CD4-positive, alpha-beta T cell (primary cell): Measurements from ENCODE around the gene GFOD2. TPM values are rescaled to one million over a fixed set of nuclear protein-coding genes. Genes with fewer than 3 reads are reported as not detected.

Experiments
- ATAC-seq: fragments of 200-7000 bp; cut with Tn5 transposase; one replicate; pipeline ENCODE4 v1.10.0; 2022; ENCODE audit warnings: mild to moderate bottlenecking; ENCODE audit not compliant: poor library complexity
- CTCF ChIA-PET: fragments of 350-600 bp; sonication (Branson Sonifier 250); formaldehyde crosslinking; loops from one replicate; lab custom pipeline; 2021; ENCODE audit warnings: antibody characterized with exemption, inconsistent platforms; lab: Charles Lee
- POLR2A ChIA-PET: fragments of 350-600 bp; sonication (Branson Sonifier 250); formaldehyde crosslinking; loops from one replicate; lab custom pipeline; 2021; ENCODE audit warnings: antibody characterized with exemption, inconsistent platforms; lab: Charles Lee
- DNase-seq, 14 experiments: peaks; one replicate each; pipeline ENCODE4 v3.0.0-alpha.2; 2013 to 2020; ENCODE audit warnings: mixed read lengths in 2 of 14
- H3K27ac ChIP-seq, 2 donors: one replicate each; pipeline versions ENCODE4 v1.5.1 to v1.7.0; 2013; ENCODE audit warnings: low read length in 2 of 2, low read depth in 1 of 2, mild to moderate bottlenecking in 1 of 2
- H3K27me3 ChIP-seq, 2 experiments: 1 replicate in 1 of 2; 2 replicates in 1 of 2; pipeline versions ENCODE4 v1.6.1 to v1.7.0; 2013; ENCODE audit warnings: low read length in 2 of 2, control low read depth in 1 of 2, mild to moderate bottlenecking in 1 of 2, moderate library complexity in 1 of 2; ENCODE audit not compliant: insufficient read depth in 2 of 2, control insufficient read depth in 1 of 2
- H3K36me3 ChIP-seq: one replicate; pipeline ENCODE4 v1.6.1; 2013; ENCODE audit warnings: low read length, control low read depth; ENCODE audit not compliant: insufficient read depth
- H3K4me1 ChIP-seq: one replicate; pipeline ENCODE4 v1.6.1; 2013; ENCODE audit warnings: low read length, control low read depth; ENCODE audit not compliant: insufficient read depth
- H3K4me3 ChIP-seq: one replicate; pipeline ENCODE4 v1.5.1; 2013; ENCODE audit warnings: mild to moderate bottlenecking, low read length, moderate library complexity
- H3K9me3 ChIP-seq, 2 experiments: 1 replicate in 1 of 2; 2 replicates in 1 of 2; pipeline versions ENCODE4 v1.6.1 to v1.7.0; 2013; ENCODE audit warnings: low read length in 2 of 2, mild to moderate bottlenecking in 2 of 2, control low read depth in 1 of 2, moderate library complexity in 1 of 2; ENCODE audit not compliant: control insufficient read depth in 1 of 2, insufficient read depth in 1 of 2
- H3K27ac Mint-ChIP-seq: one replicate; pipeline ENCODE4 v1.8.0; 2020; ENCODE audit warnings: mixed read lengths
- H3K27me3 Mint-ChIP-seq: one replicate; pipeline ENCODE4 v1.8.0; 2021; ENCODE audit warnings: mixed read lengths
- H3K36me3 Mint-ChIP-seq: one replicate; pipeline ENCODE4 v1.8.0; 2021; ENCODE audit warnings: low read depth, mixed read lengths
- H3K4me1 Mint-ChIP-seq: one replicate; pipeline ENCODE4 v1.8.0; 2021; ENCODE audit warnings: low read depth, mixed read lengths
- H3K4me3 Mint-ChIP-seq: one replicate; pipeline ENCODE4 v1.8.0; 2020; ENCODE audit warnings: mild to moderate bottlenecking, mixed read lengths
- H3K9me3 Mint-ChIP-seq: one replicate; pipeline ENCODE4 v1.8.0; 2020; ENCODE audit warnings: mixed read lengths
- CTCF ChIP-seq: fragments of 200-600 bp; IDR thresholded peaks from one replicate; pipeline ENCODE4 v1.8.0; 2022; ENCODE audit warnings: antibody characterized with exemption, mild to moderate bottlenecking
- intact Hi-C, 2 experiments: fragments of 100-400 bp; cut with DNase I in 1 of 2; cut with micrococcal nuclease in 1 of 2; formaldehyde crosslinking; loops; one replicate each; pipeline versions ENCODE4 v1.15.1 to v1.9.0; 2023 to 2025; cut with DNase I, micrococcal nuclease
- total RNA-seq, 174 experiments: library from RNA in 2 of 174; stranded (reverse) in 2 of 174; gene quantifications; one replicate each; pipeline ENCODE4 v1.2.3 and lab custom pipeline; 2021 to 2026

The GFOD2 gene
- total RNA-seq, 2 experiments from 2014 or later = 2.8 to 3.7 TPM

GRCh38 chr16:67651847-67652246, 67.3 kb downstream of the GFOD2 start:
- Mint-ChIP-seq H3K4me1 (peaks cover 12% of the 10 kb centered on the region), H3K9me3 (no peaks in the 10 kb centered on the region), H3K27ac (no peak overlapping the region), H3K36me3 (peaks cover 68% of the 10 kb centered on the region), H3K4me3 (no peak overlapping the region), H3K27me3 (no peaks in the 10 kb centered on the region)
- peaks cover 84% of the 10 kb centered on the region for H3K36me3 ChIP-seq
- no peaks in the 10 kb centered on the region for H3K9me3 ChIP-seq
- no peak for TF ChIP-seq CTCF
- intact Hi-C loops = no loop called here
- H3K27me3 ChIP-seq = no peaks in the 10 kb centered on the region
- ATAC-seq (no peak), DNase-seq (no peak)
- H3K27ac ChIP-seq = no peak overlapping the region
- H3K4me3 ChIP-seq = no peak overlapping the region
- CTCF ChIA-PET = no interaction called here
- peaks cover 13% of the 10 kb centered on the region for H3K4me1 ChIP-seq
- POLR2A ChIA-PET = no interaction called here

- peaks cover 12% of the 10 kb centered on the region for H3K4me1 Mint-ChIP-seq
- DNase-seq (no peak), ATAC-seq (no peak)
- H3K36me3 ChIP-seq = peaks cover 85% of the 10 kb centered on the region
- H3K27me3 ChIP-seq = no peaks in the 10 kb centered on the region
- H3K27ac ChIP-seq = no peak overlapping the region
- H3K9me3 ChIP-seq = no peaks in the 10 kb centered on the region
- no peak overlapping the region for H3K4me3 Mint-ChIP-seq
- no peak for TF ChIP-seq CTCF
- H3K27me3 Mint-ChIP-seq = no peaks in the 10 kb centered on the region
- ChIA-PET POLR2A (interaction anchor here (0.7 kb wide), 1 partner anchor 104 kb away, joined by 3 read pairs; no protein-coding TSS in a partner anchor), CTCF (no interaction called here)
- no peaks in the 10 kb centered on the region for H3K9me3 Mint-ChIP-seq
- peaks cover 70% of the 10 kb centered on the region for H3K36me3 Mint-ChIP-seq
- no peak overlapping the region for H3K4me3 ChIP-seq
- peaks cover 21% of the 10 kb centered on the region for H3K4me1 ChIP-seq
- intact Hi-C loops = no loop called here
- peak overlapping the region; percentile 71 for H3K27ac Mint-ChIP-seq
Observed at GRCh38 chr16:67651039-67651438, 68.1 kb downstream of the GFOD2 start.

- no peak for DNase-seq
- no peaks in the 10 kb centered on the region for H3K9me3 Mint-ChIP-seq
- peak overlapping the region; percentile 71 for H3K27ac Mint-ChIP-seq
- H3K27ac ChIP-seq = no peak overlapping the region
- peaks cover 75% of the 10 kb centered on the region for H3K36me3 ChIP-seq
- H3K4me1 Mint-ChIP-seq = peaks cover 12% of the 10 kb centered on the region
- H3K27me3 Mint-ChIP-seq = no peaks in the 10 kb centered on the region
- ChIA-PET CTCF (interaction anchor here (0.6 kb wide), 1 partner anchor 28 kb away, joined by 3 read pairs; no protein-coding TSS in a partner anchor), POLR2A (no interaction called here)
- peaks cover 65% of the 10 kb centered on the region for H3K36me3 Mint-ChIP-seq
- intact Hi-C loops = no loop called here
- H3K9me3 ChIP-seq = no peaks in the 10 kb centered on the region
- no peak for TF ChIP-seq CTCF
- H3K4me1 ChIP-seq = peaks cover 31% of the 10 kb centered on the region
- ATAC-seq = no peak
- H3K4me3 Mint-ChIP-seq = peak overlapping the region; percentile 66
- no peak overlapping the region for H3K4me3 ChIP-seq
- no peaks in the 10 kb centered on the region for H3K27me3 ChIP-seq
Observed at GRCh38 chr16:67650023-67650422, 69.1 kb downstream of the GFOD2 start.
